Prostate gland (tissue), 2 donors: ENCODE results near the gene PRPSAP2. TPM values are rescaled to one million over a fixed set of nuclear protein-coding genes. Genes with fewer than 3 reads are reported as not detected.
A peak's percentile ranks its signal among the peaks of the same experiment; 100 is the strongest.

ENCODE experiments used
- DNase-seq: peaks from one replicate; pipeline ENCODE4 v3.0.0-alpha.2; 2019; ENCODE audit warnings: low spot score
- H3K27ac ChIP-seq, 2 donors: fragments of 200-600 bp; sonication (generic); 2 replicates each; pipeline ENCODE4 v1.5.1; 2017 to 2019
- H3K27me3 ChIP-seq: fragments of 200-600 bp; sonication (generic); replicated peaks from 2 replicates; pipeline ENCODE4 v1.5.1; 2019; ENCODE audit not compliant: insufficient read depth
- H3K36me3 ChIP-seq, 2 donors: fragments of 200-600 bp; sonication (generic); 1 replicate in 1 of 2; 2 replicates in 1 of 2; pipeline versions ENCODE4 v1.5.1 to v1.8.1; 2017 to 2019
- H3K4me1 ChIP-seq: fragments of 200-600 bp; sonication (generic); replicated peaks from 2 replicates; pipeline ENCODE4 v1.5.1; 2019
- H3K4me3 ChIP-seq, 2 donors: fragments of 200-600 bp; sonication (generic); 2 replicates each; pipeline ENCODE4 v1.5.1; 2017 to 2019
- H3K9me3 ChIP-seq: fragments of 200-600 bp; sonication (generic); 2 replicates; pipeline ENCODE4 v1.5.1; 2017
- POLR2A ChIP-seq: fragments of 450-650 bp; IDR thresholded peaks from one replicate; pipeline ENCODE4 v1.6.1; 2016; ENCODE audit warnings: antibody characterized with exemption, mild to moderate bottlenecking
- POLR2AphosphoS5 ChIP-seq: sonication (generic); formaldehyde crosslinking; IDR thresholded peaks from one replicate; pipeline ENCODE4 v1.6.1; 2017; ENCODE audit warnings: antibody characterized with exemption
- WGBS: methylation state at CpG from one replicate; pipeline ENCODE4 v1.1.5; 2018; 5-methylcytosine and 5-hydroxymethylcytosine counted together
- intact Hi-C: fragments of 100-400 bp; cut with DNase I; formaldehyde crosslinking; loops from one replicate; pipeline ENCODE4 v1.14.2; 2022
- total RNA-seq, 2 donors: library from RNA; depleted of rRNA; stranded (reverse); fragments of >200 nt; gene quantifications; one replicate each; pipeline ENCODE4 v1.1.0, GENCODE V29; 2016
- TF ChIP-seq, protein P1 (sequence below), 4 experiments: fragments of 200-600 bp in 2 of 4; fragments of 450-650 bp in 2 of 4; sonication (generic) in 2 of 4; IDR thresholded peaks; 1 replicate in 3 of 4; 2 replicates in 1 of 4; pipeline ENCODE4 v1.5.1; 2016 to 2019; ENCODE audit warnings: antibody characterized with exemption in 4 of 4, mild to moderate bottlenecking in 2 of 4, moderate library complexity in 2 of 4

PRPSAP2 gene
- total RNA-seq, 2 donors from 2014 or later, result 30.6 to 35.0 TPM

DNA sequence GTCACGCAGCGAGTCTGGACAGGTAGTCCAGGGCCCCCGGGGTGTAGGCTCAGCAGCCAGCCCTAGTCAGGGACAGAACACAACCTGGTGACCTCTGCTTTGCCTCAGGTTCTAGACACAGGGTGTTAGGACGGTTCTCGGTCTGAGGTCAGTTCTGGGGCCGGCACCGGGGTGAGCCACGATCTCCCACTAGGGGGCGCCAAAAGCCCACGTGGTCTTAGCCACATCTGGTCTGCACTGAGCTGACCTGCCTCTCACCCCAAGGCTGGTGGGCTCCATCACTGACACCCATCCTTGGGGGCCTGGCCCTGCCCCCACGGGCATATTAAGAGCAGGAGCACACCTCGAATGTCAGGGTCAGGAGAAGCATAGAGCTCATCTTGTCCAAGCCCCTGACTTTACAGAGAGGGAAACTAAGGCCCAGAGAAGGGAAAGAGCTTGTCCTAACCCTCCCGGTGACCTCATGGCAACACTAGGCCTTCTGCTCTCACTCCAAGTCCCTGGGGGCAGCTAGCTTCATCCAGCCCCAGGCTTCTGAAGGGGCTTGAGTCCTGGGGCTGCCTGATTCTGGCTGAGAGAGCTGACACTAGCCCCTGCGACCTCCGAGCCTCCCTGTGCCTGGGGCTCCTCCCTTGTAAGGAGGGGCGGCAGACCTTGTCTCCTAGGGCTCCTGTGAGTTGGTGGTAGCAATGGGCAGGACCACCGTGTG lies 103.0 kb downstream of the PRPSAP2 start:
- no peaks in the 10 kb centered on the region for H3K36me3 ChIP-seq
- TF ChIP-seq, protein P1, sequence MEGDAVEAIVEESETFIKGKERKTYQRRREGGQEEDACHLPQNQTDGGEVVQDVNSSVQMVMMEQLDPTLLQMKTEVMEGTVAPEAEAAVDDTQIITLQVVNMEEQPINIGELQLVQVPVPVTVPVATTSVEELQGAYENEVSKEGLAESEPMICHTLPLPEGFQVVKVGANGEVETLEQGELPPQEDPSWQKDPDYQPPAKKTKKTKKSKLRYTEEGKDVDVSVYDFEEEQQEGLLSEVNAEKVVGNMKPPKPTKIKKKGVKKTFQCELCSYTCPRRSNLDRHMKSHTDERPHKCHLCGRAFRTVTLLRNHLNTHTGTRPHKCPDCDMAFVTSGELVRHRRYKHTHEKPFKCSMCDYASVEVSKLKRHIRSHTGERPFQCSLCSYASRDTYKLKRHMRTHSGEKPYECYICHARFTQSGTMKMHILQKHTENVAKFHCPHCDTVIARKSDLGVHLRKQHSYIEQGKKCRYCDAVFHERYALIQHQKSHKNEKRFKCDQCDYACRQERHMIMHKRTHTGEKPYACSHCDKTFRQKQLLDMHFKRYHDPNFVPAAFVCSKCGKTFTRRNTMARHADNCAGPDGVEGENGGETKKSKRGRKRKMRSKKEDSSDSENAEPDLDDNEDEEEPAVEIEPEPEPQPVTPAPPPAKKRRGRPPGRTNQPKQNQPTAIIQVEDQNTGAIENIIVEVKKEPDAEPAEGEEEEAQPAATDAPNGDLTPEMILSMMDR (IDR thresholded peaks at IDR 0.05), result peak; percentile 87 to 99 (median 93)
- TF ChIP-seq POLR2AphosphoS5 (peak; percentile 34), POLR2A (no peak)
- H3K4me1 ChIP-seq, result no peaks in the 10 kb centered on the region
- 54% methylated on average over 8 of the region's 17 CpGs for WGBS
- intact Hi-C loops, result loop anchor here (5.0 kb wide), 1 partner anchor 41 kb away; the partner anchor contains the start of gene FAM83G
- no peak overlapping the region for H3K27ac ChIP-seq
- no peaks in the 10 kb centered on the region for H3K9me3 ChIP-seq
- peak; percentile 71 for DNase-seq
- H3K4me3 ChIP-seq, result no peak overlapping the region
- H3K27me3 ChIP-seq, result no peaks in the 10 kb centered on the region

DNA sequence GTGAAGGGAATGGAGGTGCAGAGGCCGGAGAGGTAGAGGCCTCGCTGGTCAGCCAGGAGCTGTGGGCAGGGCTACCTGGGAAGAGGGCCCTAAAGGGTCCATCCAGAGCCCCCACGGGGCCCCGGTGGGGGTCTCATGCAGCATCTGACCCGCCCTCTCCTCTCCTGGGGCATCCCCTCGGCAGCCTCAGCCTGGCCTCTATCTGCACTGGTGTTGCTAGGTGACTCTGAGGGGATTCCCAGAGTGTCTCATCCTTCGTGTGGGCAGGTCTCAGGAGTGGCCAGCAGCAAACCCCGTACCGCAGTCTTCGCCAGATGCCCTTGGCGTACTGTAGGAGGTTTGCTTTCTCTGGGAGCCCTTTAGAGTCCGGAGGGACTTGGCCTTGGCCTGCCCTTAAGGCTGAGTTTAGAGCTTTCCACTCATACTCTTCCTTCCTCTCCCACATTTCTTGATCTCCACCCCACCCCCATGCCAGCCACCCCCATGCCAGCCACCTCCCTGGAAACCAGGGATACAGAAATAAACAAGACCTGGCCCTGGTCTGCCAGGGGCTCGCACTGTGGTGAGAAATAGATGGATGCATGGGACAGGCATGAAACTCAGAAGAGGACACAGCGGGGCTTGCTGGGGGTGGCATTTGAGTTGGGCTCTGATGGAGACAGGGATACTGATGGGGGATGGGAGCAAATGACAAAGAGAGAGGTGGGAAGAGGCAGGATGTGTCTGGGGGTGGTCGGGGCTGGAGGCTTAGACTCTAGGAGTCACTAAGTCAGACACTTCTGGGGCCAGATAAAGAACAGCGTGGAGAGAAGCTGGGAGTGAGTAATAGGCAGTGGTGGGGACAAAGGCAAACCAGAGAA lies 103.9 kb downstream of the PRPSAP2 start:
- 87% methylated on average over 16 of the region's 16 CpGs for WGBS

DNA sequence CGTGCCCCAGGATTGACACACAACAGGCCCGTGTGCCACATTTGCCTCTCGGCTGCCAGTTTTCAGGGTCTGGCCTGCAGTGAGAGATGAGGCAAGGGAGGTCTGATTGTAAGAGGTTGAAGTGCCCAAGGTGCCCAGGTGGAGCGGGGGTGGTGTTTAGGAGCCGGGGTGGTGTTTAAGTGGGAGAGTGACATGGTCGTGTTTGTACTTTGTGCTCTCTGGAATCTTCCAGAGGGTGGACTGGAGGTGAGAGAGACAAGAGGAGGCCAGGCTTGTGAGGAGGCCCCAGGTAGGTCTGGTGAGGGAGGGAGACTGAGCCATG lies 104.5 kb downstream of the PRPSAP2 start:
- DNase-seq, result no peak
- H3K9me3 ChIP-seq, result no peaks in the 10 kb centered on the region
- intact Hi-C loops, result loop anchor here (5.0 kb wide), 1 partner anchor 40 kb away; the partner anchor contains the start of gene FAM83G

More for the DNA sequence above, 103.9 kb downstream of the PRPSAP2 start:
- H3K4me3 ChIP-seq, result no peak overlapping the region
- no peaks in the 10 kb centered on the region for H3K36me3 ChIP-seq
- no peaks in the 10 kb centered on the region for H3K9me3 ChIP-seq
- no peak for DNase-seq
- TF ChIP-seq, protein P1 (IDR thresholded peaks at IDR 0.05), result no peak
- TF ChIP-seq POLR2A (no peak), POLR2AphosphoS5 (no peak)
- H3K27me3 ChIP-seq, result no peaks in the 10 kb centered on the region
- no peak overlapping the region for H3K27ac ChIP-seq
- intact Hi-C loops, result loop anchor here (5.0 kb wide), 1 partner anchor 40 kb away; the partner anchor contains the start of gene FAM83G
- no peaks in the 10 kb centered on the region for H3K4me1 ChIP-seq

DNA sequence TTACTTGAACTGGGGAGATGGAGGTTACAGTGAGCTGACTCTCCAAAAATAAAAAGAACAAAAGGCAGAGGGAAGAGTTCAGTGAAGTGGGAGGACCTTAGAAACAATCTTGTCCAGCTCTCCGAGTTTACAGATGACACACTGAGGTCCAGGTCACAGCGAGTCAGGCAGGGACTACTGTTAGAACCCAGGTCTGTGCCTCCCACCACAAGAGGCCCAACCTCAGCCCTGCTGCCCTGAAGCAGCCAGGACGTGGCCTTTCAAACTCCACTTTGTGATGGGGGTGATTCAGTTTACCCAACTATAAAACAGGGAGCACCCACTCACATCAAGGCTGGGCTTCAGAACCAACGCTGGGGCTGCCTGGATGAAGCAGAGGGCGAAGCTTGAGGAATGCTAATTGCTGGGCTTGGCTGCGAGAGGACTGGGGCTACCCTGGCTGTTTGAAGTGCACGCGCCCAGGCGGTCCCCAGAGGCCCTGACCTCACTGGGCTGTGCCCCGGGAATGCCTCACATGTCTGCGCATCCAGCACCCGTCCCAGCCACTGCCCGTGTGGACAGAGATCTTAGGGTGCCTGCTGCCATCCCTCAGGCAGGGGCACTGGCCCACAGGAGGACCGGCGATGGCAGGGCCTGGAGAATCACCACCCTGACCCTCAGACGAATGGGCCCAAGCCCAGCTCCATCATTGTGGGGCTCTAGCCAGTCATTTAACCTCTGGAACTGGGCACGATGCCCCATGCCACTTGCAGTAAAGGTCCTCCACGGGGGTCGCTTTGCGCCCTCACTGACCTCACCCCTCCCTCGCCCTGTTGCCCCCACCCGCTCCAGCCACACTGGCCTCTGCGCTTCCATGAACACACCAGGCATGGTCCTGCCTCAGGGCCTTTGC lies 105.4 kb downstream of the PRPSAP2 start:
- Histone ChIP-seq H3K4me1 (no peaks in the 10 kb centered on the region), H3K36me3 (no peaks in the 10 kb centered on the region), H3K9me3 (no peaks in the 10 kb centered on the region), H3K4me3 (no peak overlapping the region), H3K27me3 (no peaks in the 10 kb centered on the region), H3K27ac (no peak overlapping the region)
- TF ChIP-seq, protein P1 (IDR thresholded peaks at IDR 0.05), result no peak
- no peak for TF ChIP-seq POLR2A
- TF ChIP-seq POLR2AphosphoS5, result no peak
- 90% methylated on average over 23 of the region's 23 CpGs for WGBS
- intact Hi-C loops, result loop anchor here (5.0 kb wide), 1 partner anchor 39 kb away; the partner anchor contains the start of gene FAM83G
- DNase-seq, result no peak

More for the DNA sequence above, 104.5 kb downstream of the PRPSAP2 start:
- 84% methylated on average over 6 of the region's 6 CpGs for WGBS
- no peak overlapping the region for H3K27ac ChIP-seq
- no peaks in the 10 kb centered on the region for H3K36me3 ChIP-seq
- no peaks in the 10 kb centered on the region for H3K4me1 ChIP-seq
- no peak overlapping the region for H3K4me3 ChIP-seq
- TF ChIP-seq POLR2AphosphoS5 (no peak), POLR2A (no peak)
- TF ChIP-seq, protein P1 (IDR thresholded peaks at IDR 0.05), result no peak
- H3K27me3 ChIP-seq, result no peaks in the 10 kb centered on the region
